ENCODE results near the gene TRAM2. TPM values are rescaled to one million over a fixed set of nuclear protein-coding genes. Genes with fewer than 3 reads are reported as not detected.

The TRAM2 gene
- total and polyA plus RNA-seq, 2 of the 13 experiments (the other 11 are each of a cell fraction or from before 2014, with no cell fraction given), result 49.1 to 72.5 TPM

DNA sequence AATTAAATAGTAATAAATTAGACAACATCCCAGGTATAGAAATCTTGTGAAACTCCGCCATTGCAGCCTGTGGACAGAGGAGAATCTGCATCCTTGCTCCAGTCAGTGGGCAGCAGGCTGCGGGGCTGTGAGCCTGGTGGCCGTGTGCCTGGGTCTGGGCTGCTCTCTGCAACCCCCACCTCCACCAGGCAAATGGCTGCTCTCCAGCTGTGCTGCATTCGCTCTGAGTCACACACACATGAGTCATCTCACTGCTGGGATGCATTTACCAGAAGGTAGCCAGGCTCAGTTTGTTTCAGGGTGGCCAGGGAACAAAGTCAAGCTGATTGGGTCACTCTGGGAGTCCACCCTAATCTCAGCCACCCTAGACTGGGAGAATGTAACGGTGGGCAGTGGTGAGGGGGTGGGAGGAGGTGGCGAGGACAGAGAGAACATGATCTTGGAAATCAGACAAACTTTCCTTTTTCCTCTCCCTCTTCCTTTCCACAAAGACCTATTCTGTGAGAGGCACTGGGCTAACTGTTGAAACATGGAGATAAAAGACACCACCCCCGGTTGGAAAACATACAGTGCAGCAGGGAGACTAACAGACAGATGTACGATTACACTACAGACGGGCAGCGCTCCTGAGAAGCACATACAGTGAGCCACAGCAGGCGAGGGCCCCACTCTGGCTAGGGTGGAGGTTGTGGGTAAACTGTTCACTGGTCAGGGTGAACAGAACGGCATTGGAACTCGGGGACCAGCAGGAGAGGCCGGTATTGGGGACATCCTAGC is 59.2 kb downstream of the TRAM2 start (continued):
- TF ChIP-seq, protein P1, sequence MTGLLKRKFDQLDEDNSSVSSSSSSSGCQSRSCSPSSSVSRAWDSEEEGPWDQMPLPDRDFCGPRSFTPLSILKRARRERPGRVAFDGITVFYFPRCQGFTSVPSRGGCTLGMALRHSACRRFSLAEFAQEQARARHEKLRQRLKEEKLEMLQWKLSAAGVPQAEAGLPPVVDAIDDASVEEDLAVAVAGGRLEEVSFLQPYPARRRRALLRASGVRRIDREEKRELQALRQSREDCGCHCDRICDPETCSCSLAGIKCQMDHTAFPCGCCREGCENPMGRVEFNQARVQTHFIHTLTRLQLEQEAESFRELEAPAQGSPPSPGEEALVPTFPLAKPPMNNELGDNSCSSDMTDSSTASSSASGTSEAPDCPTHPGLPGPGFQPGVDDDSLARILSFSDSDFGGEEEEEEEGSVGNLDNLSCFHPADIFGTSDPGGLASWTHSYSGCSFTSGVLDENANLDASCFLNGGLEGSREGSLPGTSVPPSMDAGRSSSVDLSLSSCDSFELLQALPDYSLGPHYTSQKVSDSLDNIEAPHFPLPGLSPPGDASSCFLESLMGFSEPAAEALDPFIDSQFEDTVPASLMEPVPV (CRISPR knock-in tag; IDR thresholded peaks at IDR 0.05), result peak; percentile 85; the same call in 1 of the 2 replicates
- TF ChIP-seq MIER3 (CRISPR knock-in tag; IDR thresholded peaks at IDR 0.05; ENCODE audit: borderline replicate concordance) (peak; percentile 76; the same call in 1 of the 2 replicates), FOXP1 (IDR thresholded peaks at IDR 0.05) (no peak), FOXP1 (CRISPR knock-in tag; IDR thresholded peaks at IDR 0.05) (peak; percentile 42; the same call in 1 of the 2 replicates), ZNF138 (CRISPR knock-in tag; IDR thresholded peaks at IDR 0.05; ENCODE audit: low read depth) (no peak), PCBP1 (IDR thresholded peaks at IDR 0.05; ENCODE audit: borderline replicate concordance, low read depth, low read length) (no peak), ZNF512 (CRISPR knock-in tag; IDR thresholded peaks at IDR 0.05) (no peak; the same call in 1 of the 2 replicates), ZBTB38 (CRISPR knock-in tag; IDR thresholded peaks at IDR 0.05) (peak; percentile 43; the same call in 1 of the 2 replicates), ZNF567 (CRISPR knock-in tag; IDR thresholded peaks at IDR 0.05; ENCODE audit: borderline replicate concordance) (no peak), ELF1 (CRISPR knock-in tag; IDR thresholded peaks at IDR 0.05) (no peak), PRMT3 (CRISPR knock-in tag; IDR thresholded peaks at IDR 0.05; ENCODE audit: borderline replicate concordance, low read depth) (peak; percentile 71; the same call in 1 of the 2 replicates), ZNF75D (CRISPR knock-in tag; IDR thresholded peaks at IDR 0.05; ENCODE audit: borderline replicate concordance) (no peak), FOXK2 (IDR thresholded peaks at IDR 0.05) (no peak), TRAFD1 (CRISPR knock-in tag; IDR thresholded peaks at IDR 0.05; ENCODE audit: borderline replicate concordance) (no peak)
- TF ChIP-seq, protein P2, sequence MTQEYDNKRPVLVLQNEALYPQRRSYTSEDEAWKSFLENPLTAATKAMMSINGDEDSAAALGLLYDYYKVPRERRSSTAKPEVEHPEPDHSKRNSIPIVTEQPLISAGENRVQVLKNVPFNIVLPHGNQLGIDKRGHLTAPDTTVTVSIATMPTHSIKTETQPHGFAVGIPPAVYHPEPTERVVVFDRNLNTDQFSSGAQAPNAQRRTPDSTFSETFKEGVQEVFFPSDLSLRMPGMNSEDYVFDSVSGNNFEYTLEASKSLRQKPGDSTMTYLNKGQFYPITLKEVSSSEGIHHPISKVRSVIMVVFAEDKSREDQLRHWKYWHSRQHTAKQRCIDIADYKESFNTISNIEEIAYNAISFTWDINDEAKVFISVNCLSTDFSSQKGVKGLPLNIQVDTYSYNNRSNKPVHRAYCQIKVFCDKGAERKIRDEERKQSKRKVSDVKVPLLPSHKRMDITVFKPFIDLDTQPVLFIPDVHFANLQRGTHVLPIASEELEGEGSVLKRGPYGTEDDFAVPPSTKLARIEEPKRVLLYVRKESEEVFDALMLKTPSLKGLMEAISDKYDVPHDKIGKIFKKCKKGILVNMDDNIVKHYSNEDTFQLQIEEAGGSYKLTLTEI (CRISPR knock-in tag; conservative IDR thresholded peaks at IDR 0.05), result no peak
- TF ChIP-seq, protein P3, sequence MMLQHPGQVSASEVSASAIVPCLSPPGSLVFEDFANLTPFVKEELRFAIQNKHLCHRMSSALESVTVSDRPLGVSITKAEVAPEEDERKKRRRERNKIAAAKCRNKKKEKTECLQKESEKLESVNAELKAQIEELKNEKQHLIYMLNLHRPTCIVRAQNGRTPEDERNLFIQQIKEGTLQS (CRISPR knock-in tag; IDR thresholded peaks at IDR 0.05), result peak; percentile 99
- TF ChIP-seq, protein P4, sequence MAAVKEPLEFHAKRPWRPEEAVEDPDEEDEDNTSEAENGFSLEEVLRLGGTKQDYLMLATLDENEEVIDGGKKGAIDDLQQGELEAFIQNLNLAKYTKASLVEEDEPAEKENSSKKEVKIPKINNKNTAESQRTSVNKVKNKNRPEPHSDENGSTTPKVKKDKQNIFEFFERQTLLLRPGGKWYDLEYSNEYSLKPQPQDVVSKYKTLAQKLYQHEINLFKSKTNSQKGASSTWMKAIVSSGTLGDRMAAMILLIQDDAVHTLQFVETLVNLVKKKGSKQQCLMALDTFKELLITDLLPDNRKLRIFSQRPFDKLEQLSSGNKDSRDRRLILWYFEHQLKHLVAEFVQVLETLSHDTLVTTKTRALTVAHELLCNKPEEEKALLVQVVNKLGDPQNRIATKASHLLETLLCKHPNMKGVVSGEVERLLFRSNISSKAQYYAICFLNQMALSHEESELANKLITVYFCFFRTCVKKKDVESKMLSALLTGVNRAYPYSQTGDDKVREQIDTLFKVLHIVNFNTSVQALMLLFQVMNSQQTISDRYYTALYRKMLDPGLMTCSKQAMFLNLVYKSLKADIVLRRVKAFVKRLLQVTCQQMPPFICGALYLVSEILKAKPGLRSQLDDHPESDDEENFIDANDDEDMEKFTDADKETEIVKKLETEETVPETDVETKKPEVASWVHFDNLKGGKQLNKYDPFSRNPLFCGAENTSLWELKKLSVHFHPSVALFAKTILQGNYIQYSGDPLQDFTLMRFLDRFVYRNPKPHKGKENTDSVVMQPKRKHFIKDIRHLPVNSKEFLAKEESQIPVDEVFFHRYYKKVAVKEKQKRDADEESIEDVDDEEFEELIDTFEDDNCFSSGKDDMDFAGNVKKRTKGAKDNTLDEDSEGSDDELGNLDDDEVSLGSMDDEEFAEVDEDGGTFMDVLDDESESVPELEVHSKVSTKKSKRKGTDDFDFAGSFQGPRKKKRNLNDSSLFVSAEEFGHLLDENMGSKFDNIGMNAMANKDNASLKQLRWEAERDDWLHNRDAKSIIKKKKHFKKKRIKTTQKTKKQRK (IDR thresholded peaks at IDR 0.05; ENCODE audit: low read length), result no peak

All from HepG2 (cell line).